ENCODE results near the gene LRBA. TPM values are rescaled to one million over a fixed set of nuclear protein-coding genes. Genes with fewer than 3 reads are reported as not detected.

Gene LRBA
- total and polyA plus RNA-seq, 4 donors = 8.2 to 69.8 (median 32.8) TPM

DNA sequence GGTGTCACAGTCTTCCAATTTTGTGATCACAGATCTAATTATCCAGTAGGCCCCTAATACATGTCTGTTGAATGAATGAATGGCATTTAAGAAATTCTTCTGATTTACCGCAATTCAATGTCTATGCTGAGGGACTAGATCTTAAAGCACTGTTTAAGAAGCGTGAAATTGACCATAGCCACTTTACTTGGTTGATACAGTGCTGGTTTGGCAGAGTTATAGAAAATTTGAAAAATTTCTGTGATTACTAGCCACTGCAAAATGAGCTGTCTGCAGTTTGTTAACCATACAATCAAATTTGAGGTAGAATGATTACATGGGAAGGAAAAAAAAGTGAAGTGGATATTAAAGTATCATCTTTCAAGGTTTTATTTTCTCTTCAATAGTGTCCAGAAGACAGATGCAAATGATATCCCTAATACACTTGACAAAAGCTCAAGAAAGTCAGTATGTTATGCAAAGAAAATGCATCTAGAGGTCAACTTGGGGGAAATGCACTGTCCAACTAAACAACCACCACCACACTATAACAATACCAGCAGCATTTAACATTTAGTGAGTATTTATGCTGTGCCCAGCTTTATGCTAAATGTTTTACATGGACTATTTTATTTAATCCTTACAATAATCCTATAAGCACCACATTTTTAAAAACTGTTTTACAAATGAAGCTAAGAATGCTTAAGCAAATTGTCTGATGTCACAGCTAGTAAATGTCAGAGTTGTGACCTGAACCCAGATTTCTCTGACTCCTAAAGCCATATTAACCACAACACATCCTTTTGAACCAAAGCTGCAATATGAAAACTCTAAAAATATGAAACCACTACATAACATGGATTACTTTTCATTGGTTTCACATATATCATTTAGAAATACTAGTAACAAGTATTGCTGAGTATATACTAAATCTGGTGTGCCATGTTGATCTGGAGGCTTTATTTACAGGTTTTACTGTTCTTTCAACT is 651.1 kb downstream of the LRBA start:
- Histone ChIP-seq H3K27me3 (ENCODE audit: control insufficient read depth in 4 of 4, insufficient read depth in 4 of 4, low read length in 3 of 4) (no peaks in the 10 kb centered on the region), H3K9ac (ENCODE audit: low read depth in 1 of 2, low read length in 2 of 2) (no peak overlapping the region), H3K9me3 (ENCODE audit: control insufficient read depth in 4 of 4, low read length in 3 of 4) (no peaks in the 10 kb centered on the region), H3K4me3 (ENCODE audit: low read depth in 1 of 3, low read length in 3 of 3) (no peak overlapping the region), H3K4me1 (ENCODE audit: control insufficient read depth in 4 of 4, insufficient read depth in 4 of 4, low read length in 3 of 4) (no peaks in the 10 kb centered on the region), H3K36me3 (ENCODE audit: control insufficient read depth in 4 of 4, insufficient read depth in 3 of 4, low read depth in 1 of 4, low read length in 3 of 4) (no peaks in the 10 kb centered on the region), H3K27ac (ENCODE audit: low read depth in 1 of 2, low read length in 2 of 2) (no peak overlapping the region)
- DNase-seq (ENCODE audit: low spot score) = no peak
- WGBS = 49% methylated on average over 2 of the region's 2 CpGs
- TF ChIP-seq HNF4G (IDR thresholded peaks at IDR 0.05) (no peak), EGR1 (IDR thresholded peaks at IDR 0.05; ENCODE audit: low read depth in 2 of 2) (no peak), JUND (IDR thresholded peaks at IDR 0.05) (no peak), HNF4A (conservative IDR thresholded peaks at IDR 0.05) (no peak), NR2F2 (IDR thresholded peaks at IDR 0.05) (no peak), FOXA1 (IDR thresholded peaks at IDR 0.05) (no peak), TAF1 (conservative IDR thresholded peaks at IDR 0.05) (no peak), SP1 (IDR thresholded peaks at IDR 0.05) (no peak), YY1 (IDR thresholded peaks at IDR 0.05) (no peak), GABPA (IDR thresholded peaks at IDR 0.05 in 1 of 2, conservative IDR thresholded peaks at IDR 0.05 in 1 of 2) (no peak), FOXA2 (IDR thresholded peaks at IDR 0.05) (no peak), RAD21 (IDR thresholded peaks at IDR 0.05) (no peak), RXRA (IDR thresholded peaks at IDR 0.05) (no peak)
- TF ChIP-seq, protein P1, sequence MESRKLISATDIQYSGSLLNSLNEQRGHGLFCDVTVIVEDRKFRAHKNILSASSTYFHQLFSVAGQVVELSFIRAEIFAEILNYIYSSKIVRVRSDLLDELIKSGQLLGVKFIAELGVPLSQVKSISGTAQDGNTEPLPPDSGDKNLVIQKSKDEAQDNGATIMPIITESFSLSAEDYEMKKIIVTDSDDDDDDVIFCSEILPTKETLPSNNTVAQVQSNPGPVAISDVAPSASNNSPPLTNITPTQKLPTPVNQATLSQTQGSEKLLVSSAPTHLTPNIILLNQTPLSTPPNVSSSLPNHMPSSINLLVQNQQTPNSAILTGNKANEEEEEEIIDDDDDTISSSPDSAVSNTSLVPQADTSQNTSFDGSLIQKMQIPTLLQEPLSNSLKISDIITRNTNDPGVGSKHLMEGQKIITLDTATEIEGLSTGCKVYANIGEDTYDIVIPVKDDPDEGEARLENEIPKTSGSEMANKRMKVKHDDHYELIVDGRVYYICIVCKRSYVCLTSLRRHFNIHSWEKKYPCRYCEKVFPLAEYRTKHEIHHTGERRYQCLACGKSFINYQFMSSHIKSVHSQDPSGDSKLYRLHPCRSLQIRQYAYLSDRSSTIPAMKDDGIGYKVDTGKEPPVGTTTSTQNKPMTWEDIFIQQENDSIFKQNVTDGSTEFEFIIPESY (IDR thresholded peaks at IDR 0.05) = no peak
- TF ChIP-seq, protein P2, sequence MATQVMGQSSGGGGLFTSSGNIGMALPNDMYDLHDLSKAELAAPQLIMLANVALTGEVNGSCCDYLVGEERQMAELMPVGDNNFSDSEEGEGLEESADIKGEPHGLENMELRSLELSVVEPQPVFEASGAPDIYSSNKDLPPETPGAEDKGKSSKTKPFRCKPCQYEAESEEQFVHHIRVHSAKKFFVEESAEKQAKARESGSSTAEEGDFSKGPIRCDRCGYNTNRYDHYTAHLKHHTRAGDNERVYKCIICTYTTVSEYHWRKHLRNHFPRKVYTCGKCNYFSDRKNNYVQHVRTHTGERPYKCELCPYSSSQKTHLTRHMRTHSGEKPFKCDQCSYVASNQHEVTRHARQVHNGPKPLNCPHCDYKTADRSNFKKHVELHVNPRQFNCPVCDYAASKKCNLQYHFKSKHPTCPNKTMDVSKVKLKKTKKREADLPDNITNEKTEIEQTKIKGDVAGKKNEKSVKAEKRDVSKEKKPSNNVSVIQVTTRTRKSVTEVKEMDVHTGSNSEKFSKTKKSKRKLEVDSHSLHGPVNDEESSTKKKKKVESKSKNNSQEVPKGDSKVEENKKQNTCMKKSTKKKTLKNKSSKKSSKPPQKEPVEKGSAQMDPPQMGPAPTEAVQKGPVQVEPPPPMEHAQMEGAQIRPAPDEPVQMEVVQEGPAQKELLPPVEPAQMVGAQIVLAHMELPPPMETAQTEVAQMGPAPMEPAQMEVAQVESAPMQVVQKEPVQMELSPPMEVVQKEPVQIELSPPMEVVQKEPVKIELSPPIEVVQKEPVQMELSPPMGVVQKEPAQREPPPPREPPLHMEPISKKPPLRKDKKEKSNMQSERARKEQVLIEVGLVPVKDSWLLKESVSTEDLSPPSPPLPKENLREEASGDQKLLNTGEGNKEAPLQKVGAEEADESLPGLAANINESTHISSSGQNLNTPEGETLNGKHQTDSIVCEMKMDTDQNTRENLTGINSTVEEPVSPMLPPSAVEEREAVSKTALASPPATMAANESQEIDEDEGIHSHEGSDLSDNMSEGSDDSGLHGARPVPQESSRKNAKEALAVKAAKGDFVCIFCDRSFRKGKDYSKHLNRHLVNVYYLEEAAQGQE (IDR thresholded peaks at IDR 0.05) = no peak
- TF ChIP-seq, protein P3, sequence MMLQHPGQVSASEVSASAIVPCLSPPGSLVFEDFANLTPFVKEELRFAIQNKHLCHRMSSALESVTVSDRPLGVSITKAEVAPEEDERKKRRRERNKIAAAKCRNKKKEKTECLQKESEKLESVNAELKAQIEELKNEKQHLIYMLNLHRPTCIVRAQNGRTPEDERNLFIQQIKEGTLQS (IDR thresholded peaks at IDR 0.05) = no peak
- TF ChIP-seq, protein P4, sequence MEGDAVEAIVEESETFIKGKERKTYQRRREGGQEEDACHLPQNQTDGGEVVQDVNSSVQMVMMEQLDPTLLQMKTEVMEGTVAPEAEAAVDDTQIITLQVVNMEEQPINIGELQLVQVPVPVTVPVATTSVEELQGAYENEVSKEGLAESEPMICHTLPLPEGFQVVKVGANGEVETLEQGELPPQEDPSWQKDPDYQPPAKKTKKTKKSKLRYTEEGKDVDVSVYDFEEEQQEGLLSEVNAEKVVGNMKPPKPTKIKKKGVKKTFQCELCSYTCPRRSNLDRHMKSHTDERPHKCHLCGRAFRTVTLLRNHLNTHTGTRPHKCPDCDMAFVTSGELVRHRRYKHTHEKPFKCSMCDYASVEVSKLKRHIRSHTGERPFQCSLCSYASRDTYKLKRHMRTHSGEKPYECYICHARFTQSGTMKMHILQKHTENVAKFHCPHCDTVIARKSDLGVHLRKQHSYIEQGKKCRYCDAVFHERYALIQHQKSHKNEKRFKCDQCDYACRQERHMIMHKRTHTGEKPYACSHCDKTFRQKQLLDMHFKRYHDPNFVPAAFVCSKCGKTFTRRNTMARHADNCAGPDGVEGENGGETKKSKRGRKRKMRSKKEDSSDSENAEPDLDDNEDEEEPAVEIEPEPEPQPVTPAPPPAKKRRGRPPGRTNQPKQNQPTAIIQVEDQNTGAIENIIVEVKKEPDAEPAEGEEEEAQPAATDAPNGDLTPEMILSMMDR (IDR thresholded peaks at IDR 0.05; ENCODE audit: low read depth, low read length, missing input control) = no peak
- TF ChIP-seq, protein P5, sequence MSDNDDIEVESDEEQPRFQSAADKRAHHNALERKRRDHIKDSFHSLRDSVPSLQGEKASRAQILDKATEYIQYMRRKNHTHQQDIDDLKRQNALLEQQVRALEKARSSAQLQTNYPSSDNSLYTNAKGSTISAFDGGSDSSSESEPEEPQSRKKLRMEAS (IDR thresholded peaks at IDR 0.05) = no peak

All from liver (tissue), 9 donors.